Measurements from ENCODE around the gene ACTA2. TPM values are rescaled to one million over a fixed set of nuclear protein-coding genes. Genes with fewer than 3 reads are reported as not detected.

ACTA2 gene
- total and polyA plus RNA-seq, 7 donors: 39.6 to 73.1 (median 56.6) TPM

DNA sequence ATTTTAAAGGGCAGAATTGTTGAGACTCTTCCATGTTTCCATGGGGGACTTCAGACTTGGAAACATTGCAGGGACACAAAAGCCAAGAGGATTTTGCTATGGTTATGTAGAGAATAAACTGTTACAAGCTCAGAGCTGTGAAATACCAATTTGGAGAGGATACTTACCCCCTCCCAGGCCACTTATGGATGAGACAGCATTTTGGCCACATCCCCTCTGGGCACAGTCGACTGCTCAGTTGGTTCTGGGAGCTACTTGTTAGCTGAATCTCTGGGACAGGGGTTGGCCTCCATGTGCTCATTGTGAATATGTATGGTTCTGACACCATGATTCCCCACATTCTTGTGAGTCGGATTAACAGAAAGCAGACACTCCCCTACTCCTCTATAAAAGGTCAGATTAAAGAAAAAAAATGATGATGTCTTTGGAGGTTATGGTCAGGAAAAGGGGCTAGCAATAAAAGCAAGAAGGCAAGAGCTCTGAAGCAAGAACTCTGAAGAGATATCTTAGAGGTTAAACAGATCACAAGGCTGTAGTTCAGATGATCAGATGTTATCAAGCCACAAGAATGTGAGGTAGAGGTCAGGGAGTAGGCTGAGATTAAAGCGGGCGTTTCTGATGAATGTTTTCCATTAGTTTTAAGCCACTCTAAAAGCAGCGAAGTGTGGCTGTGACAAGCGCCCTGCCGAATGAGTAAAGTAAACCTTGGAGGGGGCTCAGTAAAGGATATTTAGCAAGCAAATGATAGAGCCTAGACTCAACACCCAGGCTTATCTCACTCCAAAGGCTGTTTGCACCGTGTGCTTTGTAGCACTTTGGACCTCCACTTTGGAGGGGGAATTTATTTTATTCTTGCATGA is 55.3 kb downstream of the ACTA2 start:
- Histone ChIP-seq H3K4me3 (no peak overlapping the region), H3K36me3 (ENCODE audit: insufficient read depth in 1 of 2, low read depth in 1 of 2) (no peaks in the 10 kb centered on the region), H3K4me1 (no peaks in the 10 kb centered on the region), H3K27me3 (ENCODE audit: insufficient read depth in 3 of 3, low read length in 2 of 3) (no peaks in the 10 kb centered on the region), H3K27ac (peak overlapping the region; percentile 19), H3K9me3 (no peaks in the 10 kb centered on the region)
- TF ChIP-seq, protein P1, sequence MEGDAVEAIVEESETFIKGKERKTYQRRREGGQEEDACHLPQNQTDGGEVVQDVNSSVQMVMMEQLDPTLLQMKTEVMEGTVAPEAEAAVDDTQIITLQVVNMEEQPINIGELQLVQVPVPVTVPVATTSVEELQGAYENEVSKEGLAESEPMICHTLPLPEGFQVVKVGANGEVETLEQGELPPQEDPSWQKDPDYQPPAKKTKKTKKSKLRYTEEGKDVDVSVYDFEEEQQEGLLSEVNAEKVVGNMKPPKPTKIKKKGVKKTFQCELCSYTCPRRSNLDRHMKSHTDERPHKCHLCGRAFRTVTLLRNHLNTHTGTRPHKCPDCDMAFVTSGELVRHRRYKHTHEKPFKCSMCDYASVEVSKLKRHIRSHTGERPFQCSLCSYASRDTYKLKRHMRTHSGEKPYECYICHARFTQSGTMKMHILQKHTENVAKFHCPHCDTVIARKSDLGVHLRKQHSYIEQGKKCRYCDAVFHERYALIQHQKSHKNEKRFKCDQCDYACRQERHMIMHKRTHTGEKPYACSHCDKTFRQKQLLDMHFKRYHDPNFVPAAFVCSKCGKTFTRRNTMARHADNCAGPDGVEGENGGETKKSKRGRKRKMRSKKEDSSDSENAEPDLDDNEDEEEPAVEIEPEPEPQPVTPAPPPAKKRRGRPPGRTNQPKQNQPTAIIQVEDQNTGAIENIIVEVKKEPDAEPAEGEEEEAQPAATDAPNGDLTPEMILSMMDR (IDR thresholded peaks at IDR 0.05): no peak
- ATAC-seq (no peak), DNase-seq (no peak)
- 33 to 48% (median 34%) methylated on average over 8 of the region's 8 CpGs for WGBS, 3 donors
- intact Hi-C loops (cut with DNase I): no loop called here

DNA sequence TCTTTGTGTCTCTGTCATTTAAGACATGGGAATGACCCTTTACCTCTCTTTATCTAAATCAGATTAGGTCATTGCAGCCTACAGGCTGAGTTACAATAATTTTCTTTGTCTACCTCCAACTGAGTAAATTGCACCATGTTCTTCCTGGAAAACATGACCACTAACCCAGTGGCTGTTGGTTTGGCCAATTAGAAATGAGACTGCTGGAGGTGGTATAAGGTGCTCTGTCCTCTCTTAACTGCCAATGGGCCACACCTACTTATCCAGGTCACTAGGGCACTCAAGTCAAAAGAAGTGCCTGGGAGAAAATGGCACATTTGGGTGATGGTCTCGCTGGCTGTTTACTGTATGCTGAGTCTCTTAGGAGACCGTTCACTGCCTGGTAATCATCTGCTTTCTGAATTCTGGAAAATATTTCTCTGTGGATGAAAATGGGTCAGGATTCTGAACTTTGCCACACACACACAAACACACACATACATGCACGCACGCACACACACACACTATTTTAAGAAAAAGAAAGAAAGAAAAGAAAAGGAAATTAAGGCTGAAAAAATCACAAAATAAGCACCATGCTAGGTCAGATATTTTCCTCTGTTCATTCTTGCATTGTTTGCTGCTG is 56.1 kb downstream of the ACTA2 start:
- no peak for ATAC-seq
- intact Hi-C loops (cut with DNase I): no loop called here
- TF ChIP-seq, protein P1 (IDR thresholded peaks at IDR 0.05): no peak
- Histone ChIP-seq H3K27me3 (ENCODE audit: insufficient read depth in 3 of 3, low read length in 2 of 3) (no peaks in the 10 kb centered on the region), H3K4me3 (no peak overlapping the region), H3K36me3 (ENCODE audit: insufficient read depth in 1 of 2, low read depth in 1 of 2) (no peaks in the 10 kb centered on the region), H3K9me3 (no peaks in the 10 kb centered on the region), H3K4me1 (no peaks in the 10 kb centered on the region), H3K27ac (peak overlapping the region; percentile 19)
- 35 to 47% (median 42%) methylated on average over 4 of the region's 4 CpGs for WGBS, 3 donors
- no peak for DNase-seq

DNA sequence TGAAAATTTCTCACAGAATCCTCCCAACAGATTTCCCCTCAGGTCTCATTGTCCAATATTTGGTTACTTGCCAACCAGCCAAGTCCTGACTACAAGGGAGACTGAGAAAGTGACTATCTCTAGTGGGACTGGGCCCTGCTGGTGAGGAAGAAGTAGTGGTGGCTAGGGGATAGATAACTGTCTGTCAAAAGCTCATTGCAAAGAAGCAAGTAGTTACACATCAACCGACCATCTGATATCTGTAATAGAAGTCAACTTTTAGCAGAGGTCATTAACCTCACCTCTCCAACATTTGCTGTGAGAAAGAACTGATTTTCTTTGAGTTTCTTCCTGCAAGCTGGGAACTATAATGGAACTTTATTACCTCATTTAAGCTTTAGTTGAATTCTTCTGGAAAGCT is 57.3 kb downstream of the ACTA2 start:
- no peaks in the 10 kb centered on the region for H3K36me3 ChIP-seq (ENCODE audit: insufficient read depth in 1 of 2, low read depth in 1 of 2)
- no peak overlapping the region for H3K4me3 ChIP-seq
- no peaks in the 10 kb centered on the region for H3K4me1 ChIP-seq
- intact Hi-C loops (cut with DNase I): no loop called here
- ATAC-seq (no peak), DNase-seq (no peak)
- TF ChIP-seq, protein P1 (IDR thresholded peaks at IDR 0.05): no peak
- H3K27me3 ChIP-seq (ENCODE audit: insufficient read depth in 3 of 3, low read length in 2 of 3): no peaks in the 10 kb centered on the region
- WGBS, 3 donors: 44 to 63% (median 54%) methylated on average over 1 of the region's 1 CpG
- H3K27ac ChIP-seq: no peak overlapping the region
- no peaks in the 10 kb centered on the region for H3K9me3 ChIP-seq

DNA sequence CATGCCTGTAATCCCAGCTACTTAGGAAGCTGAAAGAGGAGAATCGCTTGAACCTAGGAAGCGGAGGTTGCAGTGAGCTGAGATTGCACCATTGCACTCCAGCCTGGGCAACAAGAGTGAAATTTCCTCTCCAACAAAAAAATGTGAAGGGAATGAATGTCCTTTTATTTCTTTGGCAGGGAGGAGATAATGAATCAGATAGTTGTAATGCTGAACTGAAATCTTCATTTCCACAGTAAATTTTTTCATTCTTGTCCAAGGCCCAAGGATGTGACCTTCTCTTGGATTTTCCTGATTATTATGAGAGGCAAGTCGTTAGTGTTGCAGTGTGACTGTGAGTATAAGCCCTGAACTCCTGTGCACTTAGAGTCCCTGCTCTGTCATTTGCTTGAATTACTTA is 59.0 kb downstream of the ACTA2 start:
- no peak overlapping the region for H3K4me3 ChIP-seq
- intact Hi-C loops (cut with DNase I): no loop called here
- peak; percentile 19 to 51 (median 50) for ATAC-seq
- TF ChIP-seq, protein P1 (IDR thresholded peaks at IDR 0.05): no peak
- H3K4me1 ChIP-seq: no peaks in the 10 kb centered on the region
- H3K27me3 ChIP-seq (ENCODE audit: insufficient read depth in 3 of 3, low read length in 2 of 3): no peaks in the 10 kb centered on the region
- H3K27ac ChIP-seq: peak overlapping the region; percentile 30
- DNase-seq: no peak
- WGBS, 3 donors: 33 to 53% (median 33%) methylated on average over 3 of the region's 3 CpGs
- no peaks in the 10 kb centered on the region for H3K9me3 ChIP-seq
- no peaks in the 10 kb centered on the region for H3K36me3 ChIP-seq (ENCODE audit: insufficient read depth in 1 of 2, low read depth in 1 of 2)
